ENCODE measurements around the gene FSTL4.

Gene FSTL4

GRCh38 chr5:133236976-133237375, 375.4 kb downstream of the FSTL4 start:
- Histone ChIP-seq H3K4me1 (ENCODE audit: low read length) (no peaks in the 10 kb centered on the region), H3K4me2 (ENCODE audit: low read depth, low read length) (no peak overlapping the region), H3F3A (ENCODE audit: insufficient read depth, low read length) (no peaks in the 10 kb centered on the region), H4K20me1 (ENCODE audit: insufficient read depth, low read length) (no peaks in the 10 kb centered on the region), H3K9me3 (replicated peaks; ENCODE audit: insufficient read depth, low read length) (no peaks in the 10 kb centered on the region), H3K36me3 (replicated peaks; ENCODE audit: insufficient read depth, low read length) (no peaks in the 10 kb centered on the region), H3K27ac (ENCODE audit: low read length) (no peak overlapping the region), H3K9me2 (replicated peaks; ENCODE audit: insufficient read depth, low read length) (no peaks in the 10 kb centered on the region), H3K9ac (ENCODE audit: low read length) (no peak overlapping the region), H2AFZ (ENCODE audit: low read length) (no peak overlapping the region), H3K4me3 (ENCODE audit: low read length) (no peak overlapping the region), H3K79me2 (ENCODE audit: low read length) (no peaks in the 10 kb centered on the region), H3K27me3 (replicated peaks; ENCODE audit: insufficient read depth, low read length) (no peaks in the 10 kb centered on the region)
- no peak for TF ChIP-seq EZH2phosphoT487 (IDR thresholded peaks at IDR 0.05; ENCODE audit: low read length)
- no peak for TF ChIP-seq EZH2 (optimal IDR thresholded peaks at IDR 0.05; ENCODE audit: low read depth, low read length)
- no peak for TF ChIP-seq CTCF (IDR thresholded peaks at IDR 0.05; ENCODE audit: low read length)
- no peak for DNase-seq

- H3K9ac ChIP-seq (ENCODE audit: low read length) = no peak overlapping the region
- H3K4me3 ChIP-seq (ENCODE audit: low read length) = no peak overlapping the region
- no peaks in the 10 kb centered on the region for H3K79me2 ChIP-seq (ENCODE audit: low read length)
- no peaks in the 10 kb centered on the region for H3K4me1 ChIP-seq (ENCODE audit: low read length)
- H3K4me2 ChIP-seq (ENCODE audit: low read depth, low read length) = no peak overlapping the region
- no peaks in the 10 kb centered on the region for H3K9me3 ChIP-seq (replicated peaks; ENCODE audit: insufficient read depth, low read length)
- no peaks in the 10 kb centered on the region for H3K9me2 ChIP-seq (replicated peaks; ENCODE audit: insufficient read depth, low read length)
- no peak overlapping the region for H3K27ac ChIP-seq (ENCODE audit: low read length)
- H3K27me3 ChIP-seq (replicated peaks; ENCODE audit: insufficient read depth, low read length) = no peaks in the 10 kb centered on the region
- H2AFZ ChIP-seq (ENCODE audit: low read length) = no peak overlapping the region
- TF ChIP-seq CTCF (IDR thresholded peaks at IDR 0.05; ENCODE audit: low read length) = no peak
- no peak for TF ChIP-seq EZH2phosphoT487 (IDR thresholded peaks at IDR 0.05; ENCODE audit: low read length)
- DNase-seq = no peak
- no peaks in the 10 kb centered on the region for H4K20me1 ChIP-seq (ENCODE audit: insufficient read depth, low read length)
- no peaks in the 10 kb centered on the region for H3K36me3 ChIP-seq (replicated peaks; ENCODE audit: insufficient read depth, low read length)
- H3F3A ChIP-seq (ENCODE audit: insufficient read depth, low read length) = no peaks in the 10 kb centered on the region
Observed at GRCh38 chr5:133236541-133236951, 375.8 kb downstream of the FSTL4 start.

- H3F3A ChIP-seq (ENCODE audit: insufficient read depth, low read length) = no peaks in the 10 kb centered on the region
- H3K9me3 ChIP-seq (replicated peaks; ENCODE audit: insufficient read depth, low read length) = no peaks in the 10 kb centered on the region
- no peak overlapping the region for H3K27ac ChIP-seq (ENCODE audit: low read length)
- no peak for TF ChIP-seq CTCF (IDR thresholded peaks at IDR 0.05; ENCODE audit: low read length)
- no peak for TF ChIP-seq EZH2 (optimal IDR thresholded peaks at IDR 0.05; ENCODE audit: low read depth, low read length)
- no peak for TF ChIP-seq EZH2phosphoT487 (IDR thresholded peaks at IDR 0.05; ENCODE audit: low read length)
- H3K4me3 ChIP-seq (ENCODE audit: low read length) = no peak overlapping the region
- no peaks in the 10 kb centered on the region for H3K79me2 ChIP-seq (ENCODE audit: low read length)
- H4K20me1 ChIP-seq (ENCODE audit: insufficient read depth, low read length) = no peaks in the 10 kb centered on the region
- H3K4me1 ChIP-seq (ENCODE audit: low read length) = no peaks in the 10 kb centered on the region
- no peak overlapping the region for H3K9ac ChIP-seq (ENCODE audit: low read length)
- DNase-seq = no peak
- no peak overlapping the region for H3K4me2 ChIP-seq (ENCODE audit: low read depth, low read length)
- H3K36me3 ChIP-seq (replicated peaks; ENCODE audit: insufficient read depth, low read length) = no peaks in the 10 kb centered on the region
- H3K9me2 ChIP-seq (replicated peaks; ENCODE audit: insufficient read depth, low read length) = no peaks in the 10 kb centered on the region
- no peaks in the 10 kb centered on the region for H3K27me3 ChIP-seq (replicated peaks; ENCODE audit: insufficient read depth, low read length)
- H2AFZ ChIP-seq (ENCODE audit: low read length) = no peak overlapping the region
Observed at GRCh38 chr5:133235696-133236426, 376.5 kb downstream of the FSTL4 start.
